ENCODE results near the gene ATP8A2.

DNA sequence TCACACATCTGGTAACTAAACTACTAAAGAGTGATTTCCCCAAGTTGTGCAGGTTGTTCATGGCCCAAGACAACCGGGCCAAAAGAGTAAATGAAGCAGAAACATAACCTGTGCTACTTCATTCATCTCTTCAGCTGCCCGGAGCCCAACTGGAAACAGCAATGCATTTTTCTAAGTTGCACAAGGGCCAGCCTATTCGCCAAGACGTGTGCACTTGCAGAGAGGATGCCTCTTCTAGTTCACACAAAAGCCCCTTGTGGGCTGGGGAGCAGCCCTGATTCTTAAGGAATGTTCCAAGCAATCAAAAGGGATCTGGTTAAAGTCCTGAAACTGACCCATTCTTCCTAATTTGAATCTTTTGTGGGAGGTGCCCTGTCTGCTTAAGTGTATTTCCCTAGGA, 404.2 kb downstream of the ATP8A2 start:
- no peak for TF ChIP-seq POLR2AphosphoS5 (IDR thresholded peaks at IDR 0.05; ENCODE audit: borderline replicate concordance, low read depth, low read length)
- TF ChIP-seq EZH2 (IDR thresholded peaks at IDR 0.05), result no peak
